Calu3 (cell line): ENCODE data around the gene COL3A1. TPM values are rescaled to one million over a fixed set of nuclear protein-coding genes. Genes with fewer than 3 reads are reported as not detected.

ENCODE experiments used
- BruUV-seq: library from RNA; stranded (reverse); fragments of 400-500 nt; replicated peaks from 2 replicates; lab custom pipeline; 2021; lab: Mats Ljungman, UMichigan
- CTCF ChIA-PET: fragments of 300-600 bp; sonication (Branson Sonifier 250); formaldehyde crosslinking; loops from one replicate; lab custom pipeline; 2022; ENCODE audit warnings: antibody characterized with exemption; lab: Charles Lee
- DNase-seq: peaks from one replicate; pipeline ENCODE4 v3.0.0; 2022
- H3K27ac Mint-ChIP-seq: one replicate; pipeline ENCODE4 v1.8.0; 2022; ENCODE audit warnings: mixed read lengths; ENCODE audit not compliant: unreplicated experiment
- H3K27me3 Mint-ChIP-seq: one replicate; pipeline ENCODE4 v1.8.0; 2022; ENCODE audit warnings: mixed read lengths; ENCODE audit not compliant: unreplicated experiment
- H3K36me3 Mint-ChIP-seq: one replicate; pipeline ENCODE4 v1.8.0; 2022; ENCODE audit warnings: mild to moderate bottlenecking, moderate library complexity, mixed read lengths; ENCODE audit not compliant: insufficient read depth, unreplicated experiment
- H3K4me1 Mint-ChIP-seq: one replicate; pipeline ENCODE4 v1.8.0; 2022; ENCODE audit warnings: mild to moderate bottlenecking, low read depth, mixed read lengths; ENCODE audit not compliant: unreplicated experiment
- H3K4me3 Mint-ChIP-seq: one replicate; pipeline ENCODE4 v1.8.0; 2022; ENCODE audit warnings: mild to moderate bottlenecking, low read depth, moderate library complexity, mixed read lengths; ENCODE audit not compliant: unreplicated experiment
- H3K9me3 Mint-ChIP-seq: one replicate; pipeline ENCODE4 v1.8.0; 2022; ENCODE audit warnings: low read depth, mixed read lengths; ENCODE audit not compliant: unreplicated experiment
- intact Hi-C: fragments of 100-400 bp; cut with micrococcal nuclease; formaldehyde crosslinking; loops from one replicate; pipeline ENCODE4 v1.10.0; 2022; ENCODE audit not compliant: unreplicated experiment
- total RNA-seq: library from RNA; stranded (reverse); gene quantifications from 2 replicates; pipeline ENCODE4 v1.2.3, GENCODE V29; 2022
- TF ChIP-seq, protein P1 (sequence below): fragments of 200-600 bp; IDR thresholded peaks from one replicate; pipeline ENCODE4 v1.8.0; 2022; ENCODE audit warnings: antibody characterized with exemption; ENCODE audit not compliant: unreplicated experiment

Gene COL3A1
- total RNA-seq, 1 experiment from 2014 or later: not detected

DNA sequence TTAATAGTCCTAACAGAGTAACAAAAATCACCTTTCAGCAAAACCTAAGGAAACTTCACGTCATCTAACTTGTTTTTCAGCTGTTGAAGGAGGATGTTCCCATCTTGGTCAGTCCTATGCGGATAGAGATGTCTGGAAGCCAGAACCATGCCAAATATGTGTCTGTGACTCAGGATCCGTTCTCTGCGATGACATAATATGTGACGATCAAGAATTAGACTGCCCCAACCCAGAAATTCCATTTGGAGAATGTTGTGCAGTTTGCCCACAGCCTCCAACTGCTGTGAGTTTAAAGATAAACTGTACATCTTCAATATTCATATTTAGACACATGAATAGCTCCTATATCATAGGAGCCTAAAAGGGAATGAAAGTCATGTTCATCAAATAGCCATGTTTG is 10.5 kb downstream of the COL3A1 start:
- no peak for DNase-seq
- no peaks in the 10 kb centered on the region for H3K36me3 Mint-ChIP-seq
- TF ChIP-seq, protein P1, sequence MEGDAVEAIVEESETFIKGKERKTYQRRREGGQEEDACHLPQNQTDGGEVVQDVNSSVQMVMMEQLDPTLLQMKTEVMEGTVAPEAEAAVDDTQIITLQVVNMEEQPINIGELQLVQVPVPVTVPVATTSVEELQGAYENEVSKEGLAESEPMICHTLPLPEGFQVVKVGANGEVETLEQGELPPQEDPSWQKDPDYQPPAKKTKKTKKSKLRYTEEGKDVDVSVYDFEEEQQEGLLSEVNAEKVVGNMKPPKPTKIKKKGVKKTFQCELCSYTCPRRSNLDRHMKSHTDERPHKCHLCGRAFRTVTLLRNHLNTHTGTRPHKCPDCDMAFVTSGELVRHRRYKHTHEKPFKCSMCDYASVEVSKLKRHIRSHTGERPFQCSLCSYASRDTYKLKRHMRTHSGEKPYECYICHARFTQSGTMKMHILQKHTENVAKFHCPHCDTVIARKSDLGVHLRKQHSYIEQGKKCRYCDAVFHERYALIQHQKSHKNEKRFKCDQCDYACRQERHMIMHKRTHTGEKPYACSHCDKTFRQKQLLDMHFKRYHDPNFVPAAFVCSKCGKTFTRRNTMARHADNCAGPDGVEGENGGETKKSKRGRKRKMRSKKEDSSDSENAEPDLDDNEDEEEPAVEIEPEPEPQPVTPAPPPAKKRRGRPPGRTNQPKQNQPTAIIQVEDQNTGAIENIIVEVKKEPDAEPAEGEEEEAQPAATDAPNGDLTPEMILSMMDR: no peak
- intact Hi-C loops: loop anchor here (10.0 kb wide), 1 partner anchor 1390 kb away; no protein-coding TSS in a partner anchor
- CTCF ChIA-PET: interaction anchor here (0.9 to 1.1 kb wide), 2 partner anchors 460 kb away, joined by 3 read pairs; no protein-coding TSS in a partner anchor
- no TSS peak for BruUV-seq
- no peak overlapping the region for H3K27ac Mint-ChIP-seq
- no peaks in the 10 kb centered on the region for H3K4me1 Mint-ChIP-seq
- no peaks in the 10 kb centered on the region for H3K9me3 Mint-ChIP-seq
- no peaks in the 10 kb centered on the region for H3K27me3 Mint-ChIP-seq
- no peak overlapping the region for H3K4me3 Mint-ChIP-seq

GRCh38 chr2:188986839-188987238 is 12.7 kb downstream of the COL3A1 start:
- H3K27ac Mint-ChIP-seq: no peak overlapping the region
- no peaks in the 10 kb centered on the region for H3K36me3 Mint-ChIP-seq
- no peak overlapping the region for H3K4me3 Mint-ChIP-seq
- intact Hi-C loops: loop anchor here (10.0 kb wide), 1 partner anchor 1392 kb away; no protein-coding TSS in a partner anchor
- TF ChIP-seq, protein P1: no peak
- H3K27me3 Mint-ChIP-seq: no peaks in the 10 kb centered on the region
- BruUV-seq: no TSS peak
- CTCF ChIA-PET: no interaction called here
- no peaks in the 10 kb centered on the region for H3K4me1 Mint-ChIP-seq
- no peak for DNase-seq
- H3K9me3 Mint-ChIP-seq: no peaks in the 10 kb centered on the region

DNA sequence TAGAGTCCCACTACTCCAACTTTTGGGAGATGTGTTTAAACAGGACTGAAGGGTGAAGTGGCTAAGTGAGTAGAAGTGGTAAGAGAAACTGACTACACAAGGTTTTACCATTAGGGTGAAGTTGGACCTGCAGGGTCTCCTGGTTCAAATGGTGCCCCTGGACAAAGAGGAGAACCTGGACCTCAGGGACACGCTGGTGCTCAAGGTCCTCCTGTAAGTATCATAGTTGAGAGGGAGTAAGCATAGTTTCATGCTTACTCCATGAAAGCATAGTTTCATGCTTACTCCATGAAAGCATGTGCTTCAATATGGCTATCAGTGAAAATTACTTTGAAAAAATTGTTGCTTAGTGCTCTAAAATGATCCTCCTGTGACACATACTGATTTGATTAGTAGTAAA is 19.1 kb downstream of the COL3A1 start:
- no peaks in the 10 kb centered on the region for H3K9me3 Mint-ChIP-seq
- H3K27ac Mint-ChIP-seq: no peak overlapping the region
- intact Hi-C loops: loop anchor here (10.0 kb wide), 1 partner anchor 422 kb away; no protein-coding TSS in a partner anchor
- no peak overlapping the region for H3K4me3 Mint-ChIP-seq
- no peak for DNase-seq
- CTCF ChIA-PET: no interaction called here
- no peaks in the 10 kb centered on the region for H3K27me3 Mint-ChIP-seq
- H3K4me1 Mint-ChIP-seq: no peaks in the 10 kb centered on the region
- TF ChIP-seq, protein P1: no peak
- no TSS peak for BruUV-seq
- H3K36me3 Mint-ChIP-seq: no peaks in the 10 kb centered on the region

GRCh38 chr2:188997263-188997662 is 23.1 kb downstream of the COL3A1 start:
- Mint-ChIP-seq H3K4me3 (no peak overlapping the region), H3K36me3 (no peaks in the 10 kb centered on the region), H3K4me1 (peaks cover 1% of the 10 kb centered on the region), H3K27ac (no peak overlapping the region), H3K27me3 (no peaks in the 10 kb centered on the region), H3K9me3 (no peaks in the 10 kb centered on the region)
- TF ChIP-seq, protein P1: no peak
- no peak for DNase-seq
- BruUV-seq: no TSS peak
- intact Hi-C loops: loop anchor here (10.0 kb wide), 1 partner anchor 418 kb away; no protein-coding TSS in a partner anchor
- CTCF ChIA-PET: no interaction called here
